ENCODE results near the gene CASTOR1. TPM values are rescaled to one million over a fixed set of nuclear protein-coding genes. Genes with fewer than 3 reads are reported as not detected.

CASTOR1 gene
- polyA plus RNA-seq, 1 of the 3 experiments (the other 2 are of a cell fraction), result 14.4 TPM

DNA sequence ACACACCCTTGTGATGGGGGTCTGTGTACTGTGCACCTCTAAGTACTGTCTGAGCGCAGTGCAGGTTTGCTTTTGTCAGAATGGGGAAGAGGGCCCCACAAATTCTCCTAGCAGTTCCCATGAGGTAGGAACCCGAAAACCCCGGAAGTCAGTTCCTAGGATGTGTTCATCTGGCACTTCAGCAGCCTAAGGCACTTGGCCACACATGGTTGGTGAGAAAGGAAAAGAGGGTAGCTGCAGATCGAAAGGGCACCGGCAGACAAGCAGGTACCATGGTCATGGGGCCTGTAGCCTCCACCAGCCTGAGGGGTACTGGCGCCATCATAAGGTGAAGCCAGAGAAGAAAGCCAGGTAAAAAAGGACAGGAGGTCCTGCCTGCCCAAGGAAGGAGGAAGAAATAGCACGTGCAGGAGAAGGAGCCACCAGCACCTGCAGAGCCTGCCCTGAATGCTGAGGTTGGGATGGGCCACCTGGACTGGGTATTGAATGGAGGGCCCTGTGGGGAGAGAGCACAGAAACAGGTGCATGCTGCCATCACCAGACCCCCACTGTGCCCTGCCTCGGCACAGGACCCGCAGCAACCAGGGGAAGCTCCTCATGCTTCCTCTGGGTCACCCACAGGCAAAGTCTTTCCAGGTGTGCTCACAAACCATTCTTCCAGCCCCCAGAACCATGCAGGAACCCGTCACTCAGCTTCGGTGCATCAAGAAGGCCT lies 8.1 kb upstream of the CASTOR1 start:
- H3K79me2 ChIP-seq (ENCODE audit: insufficient read depth), result no peaks in the 10 kb centered on the region; the same call in 1 of the 2 replicates
- H3F3A ChIP-seq (replicated peaks; ENCODE audit: insufficient read depth), result no peaks in the 10 kb centered on the region
- H3K4me1 ChIP-seq (ENCODE audit: control insufficient read depth in 1 of 2, insufficient read depth in 2 of 2, low read depth in 1 of 2, low read length in 1 of 2), result no peaks in the 10 kb centered on the region
- H3K4me3 ChIP-seq (ENCODE audit: low read depth in 2 of 2, low read length in 1 of 2), result no peak overlapping the region
- CTCF ChIA-PET, result interaction anchor here (0.7 to 1.5 kb wide), 3 partner anchors 10 to 42 kb away, joined by 3 to 5 read pairs (median 4); no protein-coding TSS in a partner anchor
- no peak overlapping the region for H3K27ac ChIP-seq (ENCODE audit: low read depth in 2 of 2, low read length in 1 of 2)
- H3K9me3 ChIP-seq, result no peaks in the 10 kb centered on the region
- DNase-seq, result no peak
- peaks cover 0 to 51% of the 10 kb centered on the region in 2 experiments for H3K36me3 ChIP-seq (replicated peaks in 1 of 2; ENCODE audit: control insufficient read depth in 1 of 2, insufficient read depth in 2 of 2, low read length in 1 of 2)
- 88% methylated on average over 9 of the region's 11 CpGs for WGBS (ENCODE audit: low lambda C conversion rate)
- POLR2A ChIA-PET, result no interaction called here
- H3K4me2 ChIP-seq, result no peak overlapping the region
- no peak for TF ChIP-seq GATA2 (CRISPR knock-in tag; IDR thresholded peaks at IDR 0.05)
- TF ChIP-seq, protein P1, sequence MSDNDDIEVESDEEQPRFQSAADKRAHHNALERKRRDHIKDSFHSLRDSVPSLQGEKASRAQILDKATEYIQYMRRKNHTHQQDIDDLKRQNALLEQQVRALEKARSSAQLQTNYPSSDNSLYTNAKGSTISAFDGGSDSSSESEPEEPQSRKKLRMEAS (IDR thresholded peaks at IDR 0.05; ENCODE audit: low read depth), result no peak
- no peak for TF ChIP-seq SIN3A (IDR thresholded peaks at IDR 0.05; ENCODE audit: borderline replicate concordance, low read depth, low read length)
- TF ChIP-seq IRF3 (IDR thresholded peaks at IDR 0.05; ENCODE audit: low read depth, low read length), result no peak
- TF ChIP-seq RCOR1 (IDR thresholded peaks at IDR 0.05; ENCODE audit: low read length), result no peak
- no peak for TF ChIP-seq NRF1 (IDR thresholded peaks at IDR 0.05; ENCODE audit: low read depth, low read length)
- TF ChIP-seq POLR2AphosphoS5 (IDR thresholded peaks at IDR 0.05; ENCODE audit: low read depth, low read length), result no peak
- TF ChIP-seq USF2 (IDR thresholded peaks at IDR 0.05; ENCODE audit: borderline replicate concordance, low read depth, low read length), result no peak
- no peak for TF ChIP-seq USF1 (IDR thresholded peaks at IDR 0.05; ENCODE audit: borderline replicate concordance, low read depth)
- no peak for TF ChIP-seq TEAD4 (IDR thresholded peaks at IDR 0.05; ENCODE audit: borderline replicate concordance, insufficient read depth)
- TF ChIP-seq YY1 (IDR thresholded peaks at IDR 0.05; ENCODE audit: low read depth), result no peak
- no peak for TF ChIP-seq RAD21 (IDR thresholded peaks at IDR 0.05; ENCODE audit: low read length)
- TF ChIP-seq JUND (IDR thresholded peaks at IDR 0.05), result no peak
- no peak for TF ChIP-seq FOXJ3 (CRISPR knock-in tag; IDR thresholded peaks at IDR 0.05)
- TF ChIP-seq SMC3 (IDR thresholded peaks at IDR 0.05; ENCODE audit: low read depth, low read length), result no peak
- TF ChIP-seq FOSL2 (IDR thresholded peaks at IDR 0.05; ENCODE audit: borderline replicate concordance, low read depth), result no peak
- TF ChIP-seq MEF2A (IDR thresholded peaks at IDR 0.05; ENCODE audit: borderline replicate concordance, low read depth), result no peak
- no peak overlapping the region for H3K9ac ChIP-seq
- H3K9me2 ChIP-seq, result no peaks in the 10 kb centered on the region
- H4K20me1 ChIP-seq (ENCODE audit: insufficient read depth), result 0 out of 2 replicates have a peak, but pooled peaks cover 6% of the 10 kb centered on the region
- H2AFZ ChIP-seq (ENCODE audit: low read depth), result no peak overlapping the region
- no peaks in the 10 kb centered on the region for H3K27me3 ChIP-seq (ENCODE audit: insufficient read depth)

All from SK-N-SH (cell line).